GM12874 (cell line): ENCODE data around the gene FAM156A.
"Not testable (repeated sequence)": the region's sequence is repeated elsewhere in the genome, so short reads cannot be mapped to it uniquely, and the experiment has no call there.

ENCODE experiments used
- TF ChIP-seq, protein P1 (sequence below): IDR thresholded peaks from 2 replicates; pipeline ENCODE4 v1.5.1; 2011; ENCODE audit warnings: low read depth, mild to moderate bottlenecking, control low read depth, low read length, moderate library complexity; ENCODE audit not compliant: insufficient read depth

The FAM156A gene

GRCh38 chrX:52958113-52958959 is at the start of gene FAM156A:
Gene FAM156A, minus strand, starts transcription at chrX:52958518. Its CDS starts 9,930 bp downstream, at chrX:52948588.
- TF ChIP-seq, protein P1, sequence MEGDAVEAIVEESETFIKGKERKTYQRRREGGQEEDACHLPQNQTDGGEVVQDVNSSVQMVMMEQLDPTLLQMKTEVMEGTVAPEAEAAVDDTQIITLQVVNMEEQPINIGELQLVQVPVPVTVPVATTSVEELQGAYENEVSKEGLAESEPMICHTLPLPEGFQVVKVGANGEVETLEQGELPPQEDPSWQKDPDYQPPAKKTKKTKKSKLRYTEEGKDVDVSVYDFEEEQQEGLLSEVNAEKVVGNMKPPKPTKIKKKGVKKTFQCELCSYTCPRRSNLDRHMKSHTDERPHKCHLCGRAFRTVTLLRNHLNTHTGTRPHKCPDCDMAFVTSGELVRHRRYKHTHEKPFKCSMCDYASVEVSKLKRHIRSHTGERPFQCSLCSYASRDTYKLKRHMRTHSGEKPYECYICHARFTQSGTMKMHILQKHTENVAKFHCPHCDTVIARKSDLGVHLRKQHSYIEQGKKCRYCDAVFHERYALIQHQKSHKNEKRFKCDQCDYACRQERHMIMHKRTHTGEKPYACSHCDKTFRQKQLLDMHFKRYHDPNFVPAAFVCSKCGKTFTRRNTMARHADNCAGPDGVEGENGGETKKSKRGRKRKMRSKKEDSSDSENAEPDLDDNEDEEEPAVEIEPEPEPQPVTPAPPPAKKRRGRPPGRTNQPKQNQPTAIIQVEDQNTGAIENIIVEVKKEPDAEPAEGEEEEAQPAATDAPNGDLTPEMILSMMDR = not testable (repeated sequence)

- TF ChIP-seq, protein P1 = no peak
These were observed 47.0 kb upstream of the FAM156A start for GRCh38 chrX:53005327-53005726.

GRCh38 chrX:53004811-53005210 is 46.5 kb upstream of the FAM156A start:
- TF ChIP-seq, protein P1 = no peak

DNA sequence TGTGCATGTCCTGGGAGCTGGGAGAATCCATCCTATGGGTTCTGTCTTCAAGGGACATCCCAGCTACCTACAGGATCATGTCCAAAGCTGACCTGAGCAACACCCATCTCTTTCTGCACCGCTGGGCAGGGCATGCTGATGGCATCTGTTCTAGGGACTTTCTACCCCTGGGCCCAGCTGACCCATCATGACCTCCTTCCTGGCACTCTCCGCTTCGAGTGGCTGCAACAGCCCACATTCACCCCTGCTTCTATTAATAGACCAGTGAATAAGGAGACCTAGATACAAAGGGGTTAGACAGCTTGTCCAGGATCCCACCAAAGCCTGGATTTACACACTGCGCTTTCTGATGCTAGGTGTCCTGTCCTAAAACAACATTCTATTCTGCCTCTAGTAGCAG is 45.7 kb upstream of the FAM156A start:
- TF ChIP-seq, protein P1 = no peak

DNA sequence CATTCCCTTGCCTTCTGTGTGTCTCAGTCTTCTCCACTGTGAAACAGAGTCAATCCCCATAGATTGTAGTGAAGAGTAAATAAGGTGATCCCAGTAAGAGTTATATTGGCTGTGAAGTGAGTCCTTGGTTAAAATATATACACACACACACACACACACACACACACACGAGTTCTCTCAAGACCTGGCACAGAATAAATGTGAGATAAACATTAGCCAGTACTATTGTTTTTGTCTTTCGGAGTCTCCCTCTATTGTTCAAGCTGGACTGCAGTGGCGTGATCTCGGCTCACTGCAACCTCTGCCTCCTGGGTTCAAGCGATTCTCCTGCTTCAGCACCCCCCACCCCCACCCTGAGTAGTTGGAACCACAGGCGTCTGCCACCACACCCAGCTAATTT is 44.8 kb upstream of the FAM156A start:
- TF ChIP-seq, protein P1 = no peak

- TF ChIP-seq, protein P1 = no peak
These were observed 43.6 kb upstream of the FAM156A start for GRCh38 chrX:53001958-53002357.

DNA sequence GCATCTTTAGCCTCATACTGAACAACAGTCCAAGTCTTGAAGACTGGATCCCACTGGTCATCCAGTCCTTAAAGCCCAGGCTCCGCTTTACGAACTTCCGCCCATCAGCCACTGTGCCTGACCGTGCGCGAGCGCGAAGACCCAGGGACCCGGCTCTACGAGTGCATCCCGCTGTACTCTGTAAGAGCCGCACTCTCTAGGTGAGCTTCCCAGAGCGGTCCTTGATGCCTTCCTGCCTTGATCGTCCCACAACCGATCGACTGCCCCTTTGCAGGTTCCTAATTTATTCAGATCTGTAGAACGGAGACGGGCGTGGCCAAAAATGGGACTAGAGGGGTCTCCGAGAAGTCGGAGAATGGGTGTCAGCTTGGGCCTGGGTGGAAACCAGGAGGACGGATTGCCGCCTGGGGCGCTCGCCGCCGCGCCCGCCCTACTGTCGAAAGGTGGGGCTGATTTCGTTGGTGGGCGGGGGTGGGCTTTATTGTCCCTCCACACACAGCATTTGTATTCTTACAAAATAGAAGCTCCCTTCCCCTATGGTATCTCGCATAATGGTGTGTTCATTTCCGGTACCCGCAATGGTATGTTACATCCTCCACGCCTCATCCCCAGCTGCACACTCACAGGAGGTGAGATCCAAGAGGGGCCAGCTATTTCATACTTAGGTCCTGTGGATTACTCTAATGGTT is 42.3 kb upstream of the FAM156A start:
- TF ChIP-seq, protein P1 = no peak
